MG63 (cell line): ENCODE measurements around the gene TPSD1. TPM values are rescaled to one million over a fixed set of nuclear protein-coding genes. Genes with fewer than 3 reads are reported as not detected.
"Not testable (repeated sequence)": the region's sequence is repeated elsewhere in the genome, so short reads cannot be mapped to it uniquely, and the experiment has no call there.

Experiments
- DNase-seq: peaks from one replicate; pipeline ENCODE4 v3.0.0-alpha.2; 2020
- H3K27me3 ChIP-seq: fragments of 250-450 bp; sonication (Bioruptor Pico); 2 replicates; pipeline ENCODE4 v1.5.1; 2020; ENCODE audit warnings: mild to moderate bottlenecking, moderate library complexity
- H3K36me3 ChIP-seq: fragments of 250-450 bp; sonication (Bioruptor Pico); 2 replicates; pipeline ENCODE4 v1.5.1; 2020; ENCODE audit warnings: mild to moderate bottlenecking, moderate library complexity
- H3K4me3 ChIP-seq: fragments of 250-450 bp; sonication (Bioruptor Pico); 2 replicates; pipeline ENCODE4 v1.5.1; 2020; ENCODE audit warnings: mild to moderate bottlenecking, moderate library complexity
- H3K9me3 ChIP-seq: fragments of 250-450 bp; sonication (Bioruptor Pico); 2 replicates; pipeline ENCODE4 v1.5.1; 2020; ENCODE audit warnings: mild to moderate bottlenecking, moderate library complexity
- total RNA-seq: library from RNA; depleted of rRNA; stranded (reverse); fragments of >200 nt; shearing (Covaris generic); gene quantifications from 2 replicates; pipeline ENCODE4 v1.2.3, GENCODE V29; 2014; ENCODE audit warnings: low replicate concordance

The TPSD1 gene
- total RNA-seq, 1 experiment from 2014 or later = not detected

- H3K4me3 ChIP-seq = no peak overlapping the region
Observed at GRCh38 chr16:1280783-1281182, 24.9 kb downstream of the TPSD1 start.

GRCh38 chr16:1281517-1281916 is 25.6 kb downstream of the TPSD1 start:
- H3K4me3 ChIP-seq = no peak overlapping the region
- H3K36me3 ChIP-seq = no peaks in the 10 kb centered on the region
- DNase-seq = no peak
- no peaks in the 10 kb centered on the region for H3K9me3 ChIP-seq
- peaks cover 32% of the 10 kb centered on the region for H3K27me3 ChIP-seq

More at GRCh38 chr16:1280783-1281182, 24.9 kb downstream of the TPSD1 start:
- H3K9me3 ChIP-seq = no peaks in the 10 kb centered on the region
- H3K36me3 ChIP-seq = no peaks in the 10 kb centered on the region
- DNase-seq = no peak
- peaks cover 35% of the 10 kb centered on the region for H3K27me3 ChIP-seq

GRCh38 chr16:1282324-1282973 is 26.6 kb downstream of the TPSD1 start:
- no peak overlapping the region for H3K4me3 ChIP-seq
- peaks cover 35% of the 10 kb centered on the region for H3K27me3 ChIP-seq
- H3K9me3 ChIP-seq = no peaks in the 10 kb centered on the region
- DNase-seq = no peak
- no peaks in the 10 kb centered on the region for H3K36me3 ChIP-seq

- Histone ChIP-seq H3K36me3 (no peaks in the 10 kb centered on the region), H3K4me3 (no peak overlapping the region), H3K9me3 (no peaks in the 10 kb centered on the region), H3K27me3 (peaks cover 38% of the 10 kb centered on the region)
- DNase-seq = no peak
Observed at GRCh38 chr16:1283296-1283695, 27.4 kb downstream of the TPSD1 start.

GRCh38 chr16:1283996-1284616 is 28.2 kb downstream of the TPSD1 start:
- Histone ChIP-seq H3K36me3 (no peaks in the 10 kb centered on the region), H3K9me3 (no peaks in the 10 kb centered on the region), H3K27me3 (peaks cover 46% of the 10 kb centered on the region), H3K4me3 (no peak overlapping the region)
- no peak for DNase-seq

- Histone ChIP-seq H3K9me3 (no peaks in the 10 kb centered on the region), H3K36me3 (no peaks in the 10 kb centered on the region), H3K4me3 (no peak overlapping the region), H3K27me3 (peaks cover 52% of the 10 kb centered on the region)
- DNase-seq = no peak
Observed at GRCh38 chr16:1285669-1286512, 30.0 kb downstream of the TPSD1 start.

- Histone ChIP-seq H3K9me3 (no peaks in the 10 kb centered on the region), H3K36me3 (no peaks in the 10 kb centered on the region), H3K4me3 (no peak overlapping the region), H3K27me3 (peaks cover 55% of the 10 kb centered on the region)
- DNase-seq = no peak
Observed at GRCh38 chr16:1286513-1287094, 30.7 kb downstream of the TPSD1 start.

GRCh38 chr16:1287982-1288670 is 32.3 kb downstream of the TPSD1 start:
- DNase-seq = no peak
- H3K27me3 ChIP-seq = peaks cover 56% of the 10 kb centered on the region
- H3K4me3 ChIP-seq = no peak overlapping the region
- H3K9me3 ChIP-seq = no peaks in the 10 kb centered on the region
- H3K36me3 ChIP-seq = no peaks in the 10 kb centered on the region

GRCh38 chr16:1288813-1289476 is 33.1 kb downstream of the TPSD1 start:
- H3K36me3 ChIP-seq = no peaks in the 10 kb centered on the region
- peaks cover 60% of the 10 kb centered on the region for H3K27me3 ChIP-seq
- H3K4me3 ChIP-seq = no peak overlapping the region
- no peak for DNase-seq
- no peaks in the 10 kb centered on the region for H3K9me3 ChIP-seq

GRCh38 chr16:1289477-1289866 is 33.6 kb downstream of the TPSD1 start:
- H3K4me3 ChIP-seq = no peak overlapping the region
- DNase-seq = no peak
- no peaks in the 10 kb centered on the region for H3K36me3 ChIP-seq
- H3K9me3 ChIP-seq = no peaks in the 10 kb centered on the region
- H3K27me3 ChIP-seq = peaks cover 60% of the 10 kb centered on the region

GRCh38 chr16:1290063-1290501 is 34.2 kb downstream of the TPSD1 start:
- Histone ChIP-seq H3K4me3 (no peak overlapping the region), H3K27me3 (peaks cover 62% of the 10 kb centered on the region), H3K36me3 (no peaks in the 10 kb centered on the region), H3K9me3 (no peaks in the 10 kb centered on the region)
- DNase-seq = no peak

- DNase-seq = no peak
- peaks cover 66% of the 10 kb centered on the region for H3K27me3 ChIP-seq
- H3K36me3 ChIP-seq = no peaks in the 10 kb centered on the region
- H3K9me3 ChIP-seq = no peaks in the 10 kb centered on the region
- H3K4me3 ChIP-seq = no peak overlapping the region
Observed at GRCh38 chr16:1290860-1291575, 35.1 kb downstream of the TPSD1 start.

GRCh38 chr16:1291576-1291974 is 35.7 kb downstream of the TPSD1 start:
- Histone ChIP-seq H3K36me3 (no peaks in the 10 kb centered on the region), H3K9me3 (no peaks in the 10 kb centered on the region), H3K27me3 (peaks cover 65% of the 10 kb centered on the region), H3K4me3 (no peak overlapping the region)
- no peak for DNase-seq

- peaks cover 58% of the 10 kb centered on the region for H3K27me3 ChIP-seq
- H3K4me3 ChIP-seq, H3K36me3 ChIP-seq, H3K9me3 ChIP-seq, DNase-seq: not testable (repeated sequence)
Observed at GRCh38 chr16:1292208-1292607, 36.3 kb downstream of the TPSD1 start.

- H3K36me3 ChIP-seq, H3K9me3 ChIP-seq, H3K4me3 ChIP-seq: not testable (repeated sequence)
- H3K27me3 ChIP-seq = peaks cover 52% of the 10 kb centered on the region
- DNase-seq = peak; percentile 44
Observed at GRCh38 chr16:1292808-1293207, 36.9 kb downstream of the TPSD1 start.
